Left ventricle myocardium inferior (tissue), 1 donor: ENCODE data around the gene SDHD. TPM values are rescaled to one million over a fixed set of nuclear protein-coding genes. Genes with fewer than 3 reads are reported as not detected.
"Not testable (repeated sequence)": the region's sequence is repeated elsewhere in the genome, so short reads cannot be mapped to it uniquely, and the experiment has no call there.

ENCODE experiments used
- DNase-seq: peaks from one replicate; pipeline ENCODE4 v3.0.0-alpha.2; 2020
- H3K27ac ChIP-seq: fragments of 200-600 bp; replicated peaks from 2 replicates; pipeline ENCODE4 v1.8.0; 2021
- H3K27me3 ChIP-seq: fragments of 200-600 bp; 2 replicates; pipeline ENCODE4 v1.8.0; 2021; ENCODE audit warnings: low read depth
- H3K36me3 ChIP-seq: fragments of 200-600 bp; 2 replicates; pipeline ENCODE4 v1.8.0; 2021
- H3K4me1 ChIP-seq: fragments of 200-600 bp; 2 replicates; pipeline ENCODE4 v1.8.0; 2021
- H3K4me3 ChIP-seq: fragments of 200-600 bp; 2 replicates; pipeline ENCODE4 v1.8.0; 2021; ENCODE audit warnings: mild to moderate bottlenecking, moderate library complexity
- H3K9me3 ChIP-seq: fragments of 200-600 bp; replicated peaks from 2 replicates; pipeline ENCODE4 v1.8.0; 2021
- intact Hi-C: fragments of 100-400 bp; cut with micrococcal nuclease; formaldehyde crosslinking; loops from one replicate; pipeline ENCODE4 v1.11.0; 2022
- total RNA-seq: library from RNA; stranded (reverse); fragmentation: NEBNext Ultra II Directional; extraction: Animal tissue kit (Norgen Biotek cat#: 25700); gene quantifications from one replicate; pipeline ENCODE4 v1.2.1, GENCODE V29; 2021
- TF ChIP-seq, protein P1 (sequence below): fragments of 200-600 bp; IDR thresholded peaks from 2 replicates; pipeline ENCODE4 v1.8.0; 2021; ENCODE audit warnings: antibody characterized with exemption, mild to moderate bottlenecking, borderline replicate concordance
- donor health status: DM: no; HTN: yes; CAD: no; lungs with severe emphysema.

The SDHD gene
- total RNA-seq, 1 donor from 2014 or later: 290 TPM

- TF ChIP-seq, protein P1, sequence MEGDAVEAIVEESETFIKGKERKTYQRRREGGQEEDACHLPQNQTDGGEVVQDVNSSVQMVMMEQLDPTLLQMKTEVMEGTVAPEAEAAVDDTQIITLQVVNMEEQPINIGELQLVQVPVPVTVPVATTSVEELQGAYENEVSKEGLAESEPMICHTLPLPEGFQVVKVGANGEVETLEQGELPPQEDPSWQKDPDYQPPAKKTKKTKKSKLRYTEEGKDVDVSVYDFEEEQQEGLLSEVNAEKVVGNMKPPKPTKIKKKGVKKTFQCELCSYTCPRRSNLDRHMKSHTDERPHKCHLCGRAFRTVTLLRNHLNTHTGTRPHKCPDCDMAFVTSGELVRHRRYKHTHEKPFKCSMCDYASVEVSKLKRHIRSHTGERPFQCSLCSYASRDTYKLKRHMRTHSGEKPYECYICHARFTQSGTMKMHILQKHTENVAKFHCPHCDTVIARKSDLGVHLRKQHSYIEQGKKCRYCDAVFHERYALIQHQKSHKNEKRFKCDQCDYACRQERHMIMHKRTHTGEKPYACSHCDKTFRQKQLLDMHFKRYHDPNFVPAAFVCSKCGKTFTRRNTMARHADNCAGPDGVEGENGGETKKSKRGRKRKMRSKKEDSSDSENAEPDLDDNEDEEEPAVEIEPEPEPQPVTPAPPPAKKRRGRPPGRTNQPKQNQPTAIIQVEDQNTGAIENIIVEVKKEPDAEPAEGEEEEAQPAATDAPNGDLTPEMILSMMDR: no peak
- Histone ChIP-seq H3K27me3 (no peaks in the 10 kb centered on the region), H3K4me3 (no peak overlapping the region), H3K4me1 (peaks cover 29% of the 10 kb centered on the region), H3K36me3 (peaks cover 77% of the 10 kb centered on the region), H3K27ac (no peak overlapping the region), H3K9me3 (peaks cover 3% of the 10 kb centered on the region)
- no peak for DNase-seq
- intact Hi-C loops: no loop called here
Measured at GRCh38 chr11:112044961-112045360, 41.7 kb upstream of the SDHD start.

- H3K27me3 ChIP-seq, H3K9me3 ChIP-seq, H3K27ac ChIP-seq, DNase-seq, intact Hi-C loops, H3K4me3 ChIP-seq: not testable (repeated sequence)
- peaks cover 82% of the 10 kb centered on the region for H3K36me3 ChIP-seq
- H3K4me1 ChIP-seq: peaks cover 20% of the 10 kb centered on the region
Measured at GRCh38 chr11:112046647-112047046, 40.0 kb upstream of the SDHD start.

DNA sequence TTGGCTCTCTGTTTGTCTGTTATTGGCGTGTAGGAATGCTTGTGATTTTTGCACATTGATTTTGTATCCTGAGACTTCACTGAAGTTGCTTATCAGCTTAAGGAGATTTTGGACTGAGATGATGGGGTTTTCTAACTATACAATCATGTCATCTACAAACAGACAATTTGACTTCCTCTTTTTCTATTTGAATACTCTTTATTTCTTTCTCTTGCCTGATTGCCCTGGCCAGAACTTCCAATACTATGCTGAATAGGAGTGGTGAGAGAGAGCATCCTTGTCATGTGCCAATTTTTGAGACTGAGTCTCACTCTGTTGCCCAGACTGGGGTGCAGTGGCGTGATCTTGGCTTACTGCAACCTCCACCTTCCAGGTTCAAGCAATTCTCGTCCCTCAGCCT, 38.4 kb upstream of the SDHD start:
- H3K27ac ChIP-seq, intact Hi-C loops, H3K4me3 ChIP-seq, H3K27me3 ChIP-seq, H3K9me3 ChIP-seq, DNase-seq: not testable (repeated sequence)
- Histone ChIP-seq H3K36me3 (peaks cover 96% of the 10 kb centered on the region), H3K4me1 (peaks cover 14% of the 10 kb centered on the region)

- TF ChIP-seq, protein P1: no peak
- Histone ChIP-seq H3K27me3 (no peaks in the 10 kb centered on the region), H3K4me1 (peaks cover 14% of the 10 kb centered on the region), H3K9me3 (peaks cover 3% of the 10 kb centered on the region), H3K4me3 (no peak overlapping the region), H3K27ac (no peak overlapping the region), H3K36me3 (peaks cover 96% of the 10 kb centered on the region)
- intact Hi-C loops: no loop called here
- DNase-seq: no peak
Measured at GRCh38 chr11:112049777-112050176, 36.9 kb upstream of the SDHD start.

DNA sequence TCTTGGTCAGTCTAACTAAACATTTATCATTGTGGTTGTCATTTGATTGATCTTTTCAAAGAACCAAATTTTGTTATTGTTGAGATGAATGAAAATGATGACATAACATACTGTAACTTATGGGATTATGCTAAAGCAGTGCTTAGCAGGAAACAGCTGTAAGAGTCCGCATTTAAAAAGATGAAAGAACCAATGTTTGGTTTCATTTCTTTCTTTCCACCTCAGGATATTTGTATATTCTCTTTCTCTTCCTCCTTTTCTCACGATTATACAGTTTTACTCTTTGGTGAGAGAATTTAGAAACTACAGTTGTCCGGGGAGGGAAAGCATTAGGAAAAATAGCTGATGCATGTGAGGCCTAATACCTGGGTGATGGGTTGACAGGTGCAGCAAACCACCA, 36.0 kb upstream of the SDHD start:
- no peak for DNase-seq
- H3K27me3 ChIP-seq: no peaks in the 10 kb centered on the region
- H3K4me3 ChIP-seq: no peak overlapping the region
- H3K9me3 ChIP-seq: peaks cover 3% of the 10 kb centered on the region
- intact Hi-C loops: no loop called here
- H3K27ac ChIP-seq: no peak overlapping the region
- peaks cover 14% of the 10 kb centered on the region for H3K4me1 ChIP-seq
- H3K36me3 ChIP-seq: peaks cover 95% of the 10 kb centered on the region
- TF ChIP-seq, protein P1: no peak

DNA sequence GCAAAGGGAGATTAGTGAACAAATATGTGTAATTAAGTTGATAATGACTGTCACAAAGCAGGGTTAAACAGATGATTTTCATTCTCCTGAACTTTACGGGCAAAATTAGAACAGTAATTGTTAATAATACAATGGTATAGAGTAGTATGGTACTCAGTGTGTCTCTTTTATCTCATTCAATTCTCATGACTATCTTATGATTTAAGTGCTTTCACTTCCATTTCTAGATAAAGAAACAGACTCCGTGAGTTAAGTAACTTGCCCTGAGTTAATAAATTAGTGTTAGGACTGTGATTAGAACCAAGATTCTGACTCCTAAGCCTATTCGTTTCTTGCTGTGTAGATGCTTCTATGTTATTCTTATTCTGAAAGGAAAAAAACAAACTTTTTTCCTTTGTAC, 34.9 kb upstream of the SDHD start:
- H3K27ac ChIP-seq: no peak overlapping the region
- peaks cover 3% of the 10 kb centered on the region for H3K9me3 ChIP-seq
- DNase-seq: no peak
- no peaks in the 10 kb centered on the region for H3K27me3 ChIP-seq
- H3K4me3 ChIP-seq: no peak overlapping the region
- H3K4me1 ChIP-seq: peaks cover 14% of the 10 kb centered on the region
- intact Hi-C loops: no loop called here
- peaks cover 95% of the 10 kb centered on the region for H3K36me3 ChIP-seq
- TF ChIP-seq, protein P1: no peak

- intact Hi-C loops: no loop called here
- Histone ChIP-seq H3K4me1 (peaks cover 7% of the 10 kb centered on the region), H3K36me3 (peaks cover 91% of the 10 kb centered on the region), H3K9me3 (no peaks in the 10 kb centered on the region), H3K27me3 (no peaks in the 10 kb centered on the region), H3K4me3 (no peak overlapping the region), H3K27ac (no peak overlapping the region)
- no peak for DNase-seq
- TF ChIP-seq, protein P1: no peak
Measured at GRCh38 chr11:112057170-112057569, 29.5 kb upstream of the SDHD start.
